Nephron (organoid): ENCODE measurements around the gene MTLN.
"Not testable (repeated sequence)": the region's sequence is repeated elsewhere in the genome, so short reads cannot be mapped to it uniquely, and the experiment has no call there.

Experiments used
- H3K27ac Mint-ChIP-seq, 3 experiments: 2 replicates each; pipeline ENCODE4 v1.8.0; 2020; ENCODE audit warnings: mixed read lengths in 3 of 3, mild to moderate bottlenecking in 2 of 3, moderate library complexity in 1 of 3
- H3K27me3 Mint-ChIP-seq: 2 replicates; pipeline ENCODE4 v1.8.0; 2021; ENCODE audit warnings: low read depth, mild to moderate bottlenecking, moderate library complexity, mixed read lengths
- H3K36me3 Mint-ChIP-seq: 2 replicates; pipeline ENCODE4 v1.8.0; 2020; ENCODE audit warnings: low read depth, mixed read lengths
- H3K4me1 Mint-ChIP-seq: 2 replicates; pipeline ENCODE4 v1.8.0; 2020; ENCODE audit warnings: mixed read lengths
- H3K4me3 Mint-ChIP-seq, 3 experiments: 2 replicates each; pipeline ENCODE4 v1.8.0; 2020; ENCODE audit warnings: mild to moderate bottlenecking in 3 of 3, mixed read lengths in 3 of 3, moderate library complexity in 2 of 3
- H3K9me3 Mint-ChIP-seq: 2 replicates; pipeline ENCODE4 v1.8.0; 2020; ENCODE audit warnings: mixed read lengths
- TF ChIP-seq, protein P1 (sequence below), 3 experiments: fragments of 200-600 bp; sonication (generic); IDR thresholded peaks; one replicate each; pipeline ENCODE4 v1.5.0; 2021; ENCODE audit warnings: antibody characterized with exemption in 3 of 3; ENCODE audit not compliant: unreplicated experiment in 3 of 3

Gene MTLN

DNA sequence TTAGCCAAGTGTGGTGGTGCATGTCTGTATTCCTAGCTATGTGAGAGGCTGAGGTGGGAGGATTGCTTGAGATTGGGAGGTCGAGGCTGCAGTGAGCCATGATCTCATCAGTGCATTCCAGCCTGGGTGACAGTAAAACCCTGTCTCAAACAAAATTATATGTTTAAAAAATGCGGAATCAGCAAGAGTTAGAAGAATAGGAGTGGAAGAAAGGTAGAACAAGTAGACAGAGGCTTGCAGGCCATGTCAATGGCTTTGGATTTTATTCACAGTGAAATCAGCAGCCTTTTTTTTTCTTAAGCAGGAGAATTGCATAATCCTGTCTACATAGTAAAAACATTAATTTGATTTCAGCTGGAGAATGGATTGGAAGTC, 7.8 kb upstream of the MTLN start:
- Mint-ChIP-seq H3K36me3 (no peaks in the 10 kb centered on the region), H3K4me1 (no peaks in the 10 kb centered on the region), H3K27ac (no peak overlapping the region), H3K4me3 (no peak overlapping the region), H3K9me3 (peaks cover 12% of the 10 kb centered on the region), H3K27me3 (peaks cover 18% of the 10 kb centered on the region)
- TF ChIP-seq, protein P1, sequence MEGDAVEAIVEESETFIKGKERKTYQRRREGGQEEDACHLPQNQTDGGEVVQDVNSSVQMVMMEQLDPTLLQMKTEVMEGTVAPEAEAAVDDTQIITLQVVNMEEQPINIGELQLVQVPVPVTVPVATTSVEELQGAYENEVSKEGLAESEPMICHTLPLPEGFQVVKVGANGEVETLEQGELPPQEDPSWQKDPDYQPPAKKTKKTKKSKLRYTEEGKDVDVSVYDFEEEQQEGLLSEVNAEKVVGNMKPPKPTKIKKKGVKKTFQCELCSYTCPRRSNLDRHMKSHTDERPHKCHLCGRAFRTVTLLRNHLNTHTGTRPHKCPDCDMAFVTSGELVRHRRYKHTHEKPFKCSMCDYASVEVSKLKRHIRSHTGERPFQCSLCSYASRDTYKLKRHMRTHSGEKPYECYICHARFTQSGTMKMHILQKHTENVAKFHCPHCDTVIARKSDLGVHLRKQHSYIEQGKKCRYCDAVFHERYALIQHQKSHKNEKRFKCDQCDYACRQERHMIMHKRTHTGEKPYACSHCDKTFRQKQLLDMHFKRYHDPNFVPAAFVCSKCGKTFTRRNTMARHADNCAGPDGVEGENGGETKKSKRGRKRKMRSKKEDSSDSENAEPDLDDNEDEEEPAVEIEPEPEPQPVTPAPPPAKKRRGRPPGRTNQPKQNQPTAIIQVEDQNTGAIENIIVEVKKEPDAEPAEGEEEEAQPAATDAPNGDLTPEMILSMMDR (IDR thresholded peaks at IDR 0.05; ENCODE audit: unreplicated experiment in 3 of 3) = no peak

DNA sequence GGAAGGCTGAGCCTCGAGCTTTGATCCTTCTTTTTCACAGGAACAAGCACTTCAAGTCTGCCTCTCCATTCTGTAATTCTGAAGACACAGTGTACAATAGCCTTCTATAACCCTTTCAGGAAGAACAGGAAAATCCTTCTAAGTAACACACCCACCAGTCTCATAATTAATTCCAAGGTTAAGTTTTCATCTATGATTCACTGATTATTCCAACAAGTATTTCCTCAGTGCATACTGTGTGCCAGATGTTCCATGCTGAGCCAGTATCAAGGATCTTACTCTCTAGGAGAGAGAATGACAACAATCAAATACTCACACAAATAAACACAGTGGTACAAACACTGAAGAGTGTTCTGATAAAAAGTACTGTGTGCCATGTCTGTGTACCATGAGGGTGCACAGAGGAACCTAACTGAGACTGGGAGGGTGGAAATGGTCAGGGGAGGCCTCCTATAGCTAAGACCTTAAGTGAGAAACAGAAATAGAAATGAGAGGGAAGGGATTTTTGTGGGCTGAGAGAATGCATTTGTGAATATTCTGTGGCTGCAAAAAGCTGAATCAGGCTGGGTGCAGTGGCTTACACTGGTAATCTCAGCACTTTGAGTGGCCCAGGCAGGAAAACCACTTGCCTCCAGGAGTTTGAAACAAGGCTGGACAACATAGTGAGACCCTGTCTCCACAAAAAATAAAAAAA, 7.3 kb upstream of the MTLN start:
- H3K9me3 Mint-ChIP-seq = peaks cover 12% of the 10 kb centered on the region
- no peak overlapping the region for H3K4me3 Mint-ChIP-seq
- no peaks in the 10 kb centered on the region for H3K36me3 Mint-ChIP-seq
- H3K4me1 Mint-ChIP-seq = no peaks in the 10 kb centered on the region
- TF ChIP-seq, protein P1 (IDR thresholded peaks at IDR 0.05; ENCODE audit: unreplicated experiment in 3 of 3) = no peak
- H3K27me3 Mint-ChIP-seq = peaks cover 22% of the 10 kb centered on the region
- no peak overlapping the region for H3K27ac Mint-ChIP-seq

DNA sequence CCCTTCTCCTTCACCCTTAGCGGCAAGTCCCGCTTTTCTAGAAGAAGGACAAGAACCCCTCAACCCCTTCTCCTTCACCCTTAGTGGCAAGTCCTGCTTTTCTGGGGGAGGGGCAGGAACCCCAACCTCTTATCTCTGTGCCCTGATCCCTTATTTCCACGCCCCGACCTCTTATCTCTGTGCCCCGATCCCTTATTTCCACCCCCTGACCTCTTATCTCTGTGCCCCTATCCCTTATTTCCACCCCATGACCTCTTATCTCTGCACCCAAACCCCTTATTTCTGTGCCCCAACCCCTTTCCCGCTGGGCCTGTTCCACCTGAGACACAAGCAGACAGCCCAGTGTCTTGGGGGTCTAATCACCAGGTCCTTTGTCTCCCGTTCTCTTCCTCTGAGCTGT, 6.5 kb upstream of the MTLN start:
- H3K27me3 Mint-ChIP-seq = peaks cover 22% of the 10 kb centered on the region
- H3K4me1 Mint-ChIP-seq, H3K27ac Mint-ChIP-seq, H3K36me3 Mint-ChIP-seq, H3K4me3 Mint-ChIP-seq: not testable (repeated sequence)
- peaks cover 15% of the 10 kb centered on the region for H3K9me3 Mint-ChIP-seq

DNA sequence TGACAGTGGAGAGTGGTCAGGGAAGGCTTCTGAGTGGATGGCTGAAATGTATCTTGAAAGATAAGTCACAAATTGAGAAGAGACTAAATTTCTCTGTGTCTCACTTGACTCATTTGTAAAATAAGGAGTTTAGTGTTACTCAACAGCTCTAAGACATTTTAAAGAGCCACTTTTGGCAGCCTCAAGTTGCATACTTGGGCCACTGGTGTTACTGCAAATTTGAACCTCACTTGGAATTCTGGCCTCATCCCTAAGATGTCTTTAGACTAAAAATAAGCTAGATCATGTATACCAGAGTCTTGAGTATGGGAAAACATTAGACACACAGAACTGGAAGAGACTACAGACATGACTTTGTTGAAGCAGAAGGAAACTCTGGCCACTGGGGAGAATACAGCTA, 4.5 kb upstream of the MTLN start:
- Mint-ChIP-seq H3K27me3 (peaks cover 18% of the 10 kb centered on the region), H3K27ac (no peak overlapping the region), H3K9me3 (peaks cover 15% of the 10 kb centered on the region), H3K4me3 (no peak overlapping the region), H3K4me1 (no peaks in the 10 kb centered on the region), H3K36me3 (no peaks in the 10 kb centered on the region)
- TF ChIP-seq, protein P1 (IDR thresholded peaks at IDR 0.05; ENCODE audit: unreplicated experiment in 3 of 3) = no peak

DNA sequence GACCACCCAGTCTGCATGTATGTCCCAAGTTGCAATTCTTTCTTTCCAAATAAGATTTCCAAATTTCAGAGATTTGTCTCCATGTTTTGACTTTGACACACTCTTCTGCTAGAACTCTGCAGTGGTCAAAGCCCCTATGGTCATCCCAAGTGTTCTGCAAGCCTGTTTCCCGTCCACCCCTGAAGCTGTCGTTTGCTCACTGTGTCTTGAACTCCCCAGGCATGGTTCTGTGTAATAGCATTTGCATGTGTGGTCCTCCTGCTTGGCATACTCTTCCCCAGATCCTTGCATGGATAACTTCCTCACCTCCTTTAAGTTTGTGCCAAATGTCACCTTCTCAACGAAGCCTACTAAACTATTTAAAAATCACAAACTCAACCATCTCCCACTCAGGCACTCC, 3.9 kb upstream of the MTLN start:
- Mint-ChIP-seq H3K9me3 (peaks cover 13% of the 10 kb centered on the region), H3K4me1 (no peaks in the 10 kb centered on the region), H3K36me3 (no peaks in the 10 kb centered on the region), H3K4me3 (peak overlapping the region in 1 of 3 experiments; percentile 5), H3K27ac (no peak overlapping the region), H3K27me3 (peaks cover 18% of the 10 kb centered on the region)
- TF ChIP-seq, protein P1 (IDR thresholded peaks at IDR 0.05; ENCODE audit: unreplicated experiment in 3 of 3) = no peak

DNA sequence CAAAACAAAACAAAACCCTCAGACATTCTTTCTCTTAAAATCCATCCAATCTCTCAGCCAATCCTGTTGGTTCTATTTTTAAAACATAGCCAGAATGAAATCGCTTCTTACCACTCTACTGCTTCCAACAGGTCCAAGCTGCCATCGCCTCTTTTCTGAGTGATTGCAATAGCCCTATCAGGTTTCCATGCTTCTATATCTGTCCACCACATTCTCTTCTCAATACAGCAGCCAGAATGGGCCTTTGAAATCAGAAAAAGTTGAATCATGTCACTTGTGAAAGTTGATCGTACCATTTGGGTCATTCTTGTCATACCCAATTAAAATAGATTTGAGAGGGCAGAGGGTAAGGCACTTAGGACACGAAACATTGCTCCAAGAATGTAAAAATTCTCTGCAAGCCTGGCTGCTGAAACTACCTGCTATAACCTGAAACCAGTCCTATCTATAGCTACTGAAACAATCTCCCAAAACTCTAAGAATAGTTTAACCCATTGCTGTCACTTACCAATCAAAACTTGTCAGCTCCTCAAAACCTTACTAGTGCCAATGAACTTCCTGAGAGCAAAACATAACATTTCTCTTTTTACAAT, 3.3 kb upstream of the MTLN start:
- H3K27ac Mint-ChIP-seq = no peak overlapping the region
- peaks cover 18% of the 10 kb centered on the region for H3K27me3 Mint-ChIP-seq
- H3K4me3 Mint-ChIP-seq = no peak overlapping the region
- H3K36me3 Mint-ChIP-seq = no peaks in the 10 kb centered on the region
- peaks cover 13% of the 10 kb centered on the region for H3K9me3 Mint-ChIP-seq
- H3K4me1 Mint-ChIP-seq = no peaks in the 10 kb centered on the region
- TF ChIP-seq, protein P1 (IDR thresholded peaks at IDR 0.05; ENCODE audit: unreplicated experiment in 3 of 3) = no peak
